Measurements from ENCODE around the gene ADD3.

ADD3 gene

GRCh38 chr10:109996766-109997171, 11.0 kb upstream of the ADD3 start (continued):
- TF ChIP-seq SP7 (tag by site-specific recombination; IDR thresholded peaks at IDR 0.05), result no peak
- no peak for TF ChIP-seq ZNF404 (tag by site-specific recombination; IDR thresholded peaks at IDR 0.05)
- TF ChIP-seq, protein P1, sequence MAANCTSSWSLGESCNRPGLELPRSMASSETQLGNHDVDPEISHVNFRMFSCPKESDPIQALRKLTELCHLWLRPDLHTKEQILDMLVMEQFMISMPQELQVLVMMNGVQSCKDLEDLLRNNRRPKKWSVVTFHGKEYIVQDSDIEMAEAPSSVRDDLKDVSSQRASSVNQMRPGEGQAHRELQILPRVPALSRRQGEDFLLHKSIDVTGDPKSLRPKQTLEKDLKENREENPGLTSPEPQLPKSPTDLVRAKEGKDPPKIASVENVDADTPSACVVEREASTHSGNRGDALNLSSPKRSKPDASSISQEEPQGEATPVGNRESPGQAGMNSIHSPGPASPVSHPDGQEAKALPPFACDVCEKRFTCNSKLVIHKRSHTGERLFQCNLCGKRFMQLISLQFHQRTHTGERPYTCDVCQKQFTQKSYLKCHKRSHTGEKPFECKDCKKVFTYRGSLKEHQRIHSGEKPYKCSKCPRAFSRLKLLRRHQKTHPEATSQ (tag by site-specific recombination; IDR thresholded peaks at IDR 0.05), result no peak
- TF ChIP-seq ZNF792 (tag by site-specific recombination; IDR thresholded peaks at IDR 0.05), result no peak
- no peak for TF ChIP-seq YY1 (tag by site-specific recombination; IDR thresholded peaks at IDR 0.05)
- TF ChIP-seq ZNF658 (tag by site-specific recombination; IDR thresholded peaks at IDR 0.05), result no peak
- no peak for TF ChIP-seq GLIS1 (tag by site-specific recombination; IDR thresholded peaks at IDR 0.05)
- no peak for TF ChIP-seq ZNF677 (tag by site-specific recombination; IDR thresholded peaks at IDR 0.05)
- TF ChIP-seq KLF7 (tag by site-specific recombination; IDR thresholded peaks at IDR 0.05; ENCODE audit: borderline replicate concordance), result no peak
- TF ChIP-seq ZNF350 (tag by site-specific recombination; IDR thresholded peaks at IDR 0.05), result no peak

- TF ChIP-seq SCRT1 (tag by site-specific recombination; IDR thresholded peaks at IDR 0.05; ENCODE audit: borderline replicate concordance), result peak; percentile 51; the same call in 1 of the 2 replicates
- no peak for TF ChIP-seq ZNF48 (tag by site-specific recombination; IDR thresholded peaks at IDR 0.05)
- TF ChIP-seq SCRT2 (tag by site-specific recombination; IDR thresholded peaks at IDR 0.05), result peak; percentile 82
- POLR2A ChIA-PET, result interaction anchor here (1.2 kb wide), 1 partner anchor 10 kb away, joined by 5 read pairs; the partner anchor contains the start of gene ADD3
- Histone ChIP-seq H3K4me3 (ENCODE audit: low read depth, low read length) (no peak overlapping the region), H3K36me3 (ENCODE audit: control insufficient read depth in 2 of 2, insufficient read depth in 1 of 2, low read length in 2 of 2) (no peaks in the 10 kb centered on the region), H3K27ac (ENCODE audit: extremely low read depth, low read depth, low read length) (peak overlapping the region; percentile 46; the same call in 1 of the 2 replicates), H3K9me3 (ENCODE audit: control insufficient read depth, insufficient read depth, low read depth, low read length) (no peaks in the 10 kb centered on the region), H3K4me1 (ENCODE audit: control insufficient read depth, insufficient read depth, low read length) (peaks cover 21% of the 10 kb centered on the region)
- CTCF ChIA-PET, result no interaction called here
These were observed 10.6 kb upstream of the ADD3 start for GRCh38 chr10:109997233-109997632.

GRCh38 chr10:109998513-109998912, 9.3 kb upstream of the ADD3 start:
- H3K4me3 ChIP-seq (ENCODE audit: low read depth, low read length), result no peak overlapping the region
- TF ChIP-seq ZNF623 (tag by site-specific recombination; IDR thresholded peaks at IDR 0.05) (no peak), ZXDB (tag by site-specific recombination; IDR thresholded peaks at IDR 0.05) (0 out of 2 replicates have a peak, but pooled peaks have one; percentile 19), MEIS1 (CRISPR knock-in tag; IDR thresholded peaks at IDR 0.05; ENCODE audit: borderline replicate concordance) (no peak), ZNF747 (tag by site-specific recombination; IDR thresholded peaks at IDR 0.05) (no peak), YY1 (tag by site-specific recombination; IDR thresholded peaks at IDR 0.05) (no peak), ZNF510 (tag by site-specific recombination; IDR thresholded peaks at IDR 0.05; ENCODE audit: insufficient replicate concordance) (no peak), ZNF48 (tag by site-specific recombination; IDR thresholded peaks at IDR 0.05) (no peak), ZNF391 (tag by site-specific recombination; IDR thresholded peaks at IDR 0.05; ENCODE audit: borderline replicate concordance, low read depth) (no peak), KLF17 (tag by site-specific recombination; IDR thresholded peaks at IDR 0.05) (no peak), ZBTB17 (tag by site-specific recombination; IDR thresholded peaks at IDR 0.05) (0 out of 2 replicates have a peak, but pooled peaks have one; percentile 16), FEZF1 (tag by site-specific recombination; IDR thresholded peaks at IDR 0.05) (0 out of 2 replicates have a peak, but pooled peaks have one; percentile 18), ZNF488 (tag by site-specific recombination; IDR thresholded peaks at IDR 0.05) (no peak), ZNF10 (tag by site-specific recombination; IDR thresholded peaks at IDR 0.05) (no peak), ZFP69B (tag by site-specific recombination; IDR thresholded peaks at IDR 0.05) (no peak)
- TF ChIP-seq, protein P2, sequence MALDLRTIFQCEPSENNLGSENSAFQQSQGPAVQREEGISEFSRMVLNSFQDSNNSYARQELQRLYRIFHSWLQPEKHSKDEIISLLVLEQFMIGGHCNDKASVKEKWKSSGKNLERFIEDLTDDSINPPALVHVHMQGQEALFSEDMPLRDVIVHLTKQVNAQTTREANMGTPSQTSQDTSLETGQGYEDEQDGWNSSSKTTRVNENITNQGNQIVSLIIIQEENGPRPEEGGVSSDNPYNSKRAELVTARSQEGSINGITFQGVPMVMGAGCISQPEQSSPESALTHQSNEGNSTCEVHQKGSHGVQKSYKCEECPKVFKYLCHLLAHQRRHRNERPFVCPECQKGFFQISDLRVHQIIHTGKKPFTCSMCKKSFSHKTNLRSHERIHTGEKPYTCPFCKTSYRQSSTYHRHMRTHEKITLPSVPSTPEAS (tag by site-specific recombination; IDR thresholded peaks at IDR 0.05), result no peak
- TF ChIP-seq, protein P3, sequence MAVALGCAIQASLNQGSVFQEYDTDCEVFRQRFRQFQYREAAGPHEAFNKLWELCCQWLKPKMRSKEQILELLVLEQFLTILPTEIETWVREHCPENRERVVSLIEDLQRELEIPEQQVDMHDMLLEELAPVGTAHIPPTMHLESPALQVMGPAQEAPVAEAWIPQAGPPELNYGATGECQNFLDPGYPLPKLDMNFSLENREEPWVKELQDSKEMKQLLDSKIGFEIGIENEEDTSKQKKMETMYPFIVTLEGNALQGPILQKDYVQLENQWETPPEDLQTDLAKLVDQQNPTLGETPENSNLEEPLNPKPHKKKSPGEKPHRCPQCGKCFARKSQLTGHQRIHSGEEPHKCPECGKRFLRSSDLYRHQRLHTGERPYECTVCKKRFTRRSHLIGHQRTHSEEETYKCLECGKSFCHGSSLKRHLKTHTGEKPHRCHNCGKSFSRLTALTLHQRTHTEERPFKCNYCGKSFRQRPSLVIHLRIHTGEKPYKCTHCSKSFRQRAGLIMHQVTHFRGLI (tag by site-specific recombination; IDR thresholded peaks at IDR 0.05), result no peak
- POLR2A ChIA-PET, result interaction anchor here (1.8 kb wide), 1 partner anchor 9 kb away, joined by 9 read pairs; the partner anchor contains the start of gene ADD3
- peaks cover 32% of the 10 kb centered on the region for H3K4me1 ChIP-seq (ENCODE audit: control insufficient read depth, insufficient read depth, low read length)
- H3K9me3 ChIP-seq (ENCODE audit: control insufficient read depth, insufficient read depth, low read depth, low read length), result no peaks in the 10 kb centered on the region
- H3K36me3 ChIP-seq (ENCODE audit: control insufficient read depth in 2 of 2, insufficient read depth in 1 of 2, low read length in 2 of 2), result no peaks in the 10 kb centered on the region
- CTCF ChIA-PET, result interaction anchor here (3.5 kb wide), 1 partner anchor 20 kb away, joined by 18 read pairs; no protein-coding TSS in a partner anchor
- H3K27ac ChIP-seq (ENCODE audit: extremely low read depth, low read depth, low read length), result no peak overlapping the region; the same call in 1 of the 2 replicates

Data from HEK293 (cell line).